Heart left ventricle (tissue), 13 donors: ENCODE data around the gene CACNG6.

ENCODE experiments used
- CTCF ChIP-seq, 12 donors: fragments of 200-600 bp; sonication (generic) in 4 of 12; IDR thresholded peaks; one replicate each; pipeline versions ENCODE4 v1.5.0 to v1.8.0; 2018 to 2022; ENCODE audit warnings: antibody characterized with exemption in 12 of 12, mild to moderate bottlenecking in 5 of 12
- POLR2A ChIP-seq, 2 donors: fragments of 450-650 bp; IDR thresholded peaks; one replicate each; pipeline ENCODE4 v1.6.1; 2017; ENCODE audit warnings: antibody characterized with exemption in 2 of 2, mild to moderate bottlenecking in 2 of 2, moderate library complexity in 2 of 2
- donor health status: ischemic (EF 13 %, LVEDD 7.1; RV severe dilation, severe dysfunction).
- donor health status: DM: no; HTN: yes; CAD: no.
- donor health status: DM: no; HTN: no; CAD: no.
- donor health status: ischemic (EF 25% LVEDD 6.9; RV normal size, moderate dysfunction).
- donor health status: ischemic (EF 25% LVEDD 5.7; RV mildly dilated, moderate dysfunction).
- donor health status: ischemic (EF 35%, LVEDD 5.7; RV mildly dilated, moderate dysfunction).
- donor health status: nonischemic (EF 11% LVEDD 7.7; RV severe dilation, severe dysfunction).
- donor health status: DM: yes; HTN: yes; CAD: no.
- donor health status: PGD.
- donor health status: ischemic (EF 29% LVEDD 5.4; RV normal size, mild dysfunction).
- donor health status: nonischemic (EF 23%, LVEDD 6.1; RV moderate dilation, normal function).

DNA sequence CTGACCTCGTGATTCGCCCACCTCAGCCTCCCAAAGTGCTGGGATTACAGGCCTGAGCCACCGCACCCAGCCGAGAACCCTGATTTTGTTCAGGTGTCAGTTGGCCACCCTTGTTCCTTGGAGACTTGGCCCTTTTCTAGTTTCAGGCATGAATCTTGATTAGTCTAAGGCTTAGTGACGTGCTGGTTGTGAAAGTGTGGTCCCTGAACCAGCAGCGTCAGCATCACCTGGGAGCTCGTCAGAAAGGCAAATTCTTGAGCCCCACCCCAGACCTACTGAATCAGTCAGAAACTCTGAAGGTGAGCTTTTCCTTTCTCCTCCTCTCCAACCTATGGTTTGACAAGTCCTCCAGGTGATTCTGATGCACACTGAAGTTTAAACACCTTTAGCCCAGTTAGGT is 35.2 kb downstream of the CACNG6 start:
- TF ChIP-seq CTCF (IDR thresholded peaks at IDR 0.05), result no peak
- TF ChIP-seq POLR2A (IDR thresholded peaks at IDR 0.05), result no peak
